Naive thymus-derived CD4-positive, alpha-beta T cell (primary cell): ENCODE results near the gene KDELR3. TPM values are rescaled to one million over a fixed set of nuclear protein-coding genes. Genes with fewer than 3 reads are reported as not detected.
A peak's percentile ranks its signal among the peaks of the same experiment; 100 is the strongest.

Experiments used
- ATAC-seq: fragments of 150-1000 bp; cut with Tn5 transposase; 2 replicates; pipeline ENCODE4 v1.10.0; 2021; ENCODE audit warnings: mild to moderate bottlenecking, moderate library complexity
- CTCF ChIA-PET: fragments of 350-600 bp; sonication (Branson Sonifier 250); formaldehyde crosslinking; loops from one replicate; lab custom pipeline; 2021; ENCODE audit warnings: antibody characterized with exemption; lab: Charles Lee
- POLR2A ChIA-PET: fragments of 350-600 bp; sonication (Branson Sonifier 250); formaldehyde crosslinking; loops from one replicate; lab custom pipeline; 2021; ENCODE audit warnings: antibody characterized with exemption, inconsistent platforms; lab: Charles Lee
- DNase-seq, 9 donors: peaks; one replicate each; pipeline versions ENCODE4 v3.0.0 to v3.0.0-alpha.2; 2020 to 2022; ENCODE audit warnings: mixed read lengths in 1 of 9
- H3K27ac ChIP-seq: one replicate; pipeline ENCODE4 v1.7.0; 2013; ENCODE audit warnings: mild to moderate bottlenecking, low read depth, low read length, moderate library complexity
- H3K27me3 ChIP-seq, 2 donors: one replicate each; pipeline ENCODE4 v1.7.0; 2013; ENCODE audit warnings: low read length in 2 of 2, mild to moderate bottlenecking in 2 of 2, moderate library complexity in 2 of 2; ENCODE audit not compliant: control insufficient read depth in 2 of 2, insufficient read depth in 2 of 2
- H3K36me3 ChIP-seq, 3 experiments: 1 replicate in 2 of 3; 2 replicates in 1 of 3; pipeline ENCODE4 v1.7.0; 2013; ENCODE audit warnings: low read length in 3 of 3, mild to moderate bottlenecking in 3 of 3, moderate library complexity in 1 of 3; ENCODE audit not compliant: insufficient read depth in 3 of 3, control insufficient read depth in 2 of 3
- H3K4me1 ChIP-seq, 2 donors: one replicate each; pipeline ENCODE4 v1.7.0; 2013; ENCODE audit warnings: low read length in 2 of 2, mild to moderate bottlenecking in 2 of 2, moderate library complexity in 1 of 2; ENCODE audit not compliant: control insufficient read depth in 2 of 2, insufficient read depth in 2 of 2
- H3K4me3 ChIP-seq: 2 replicates; pipeline ENCODE4 v1.7.0; 2013; ENCODE audit warnings: mild to moderate bottlenecking, low read length
- H3K9me3 ChIP-seq, 3 experiments: 1 replicate in 2 of 3; 2 replicates in 1 of 3; pipeline ENCODE4 v1.7.0; 2013; ENCODE audit warnings: low read length in 3 of 3; ENCODE audit not compliant: control insufficient read depth in 2 of 3
- H3K27ac Mint-ChIP-seq, 9 donors: one replicate each; pipeline ENCODE4 v1.8.0; 2020 to 2022; ENCODE audit warnings: mixed read lengths in 9 of 9, mild to moderate bottlenecking in 8 of 9, moderate library complexity in 5 of 9, inconsistent platforms in 2 of 9
- H3K27me3 Mint-ChIP-seq, 5 donors: one replicate each; pipeline ENCODE4 v1.8.0; 2021 to 2022; ENCODE audit warnings: mixed read lengths in 5 of 5, mild to moderate bottlenecking in 1 of 5
- H3K36me3 Mint-ChIP-seq, 5 donors: one replicate each; pipeline ENCODE4 v1.8.0; 2020 to 2022; ENCODE audit warnings: mixed read lengths in 5 of 5, mild to moderate bottlenecking in 3 of 5, inconsistent platforms in 1 of 5
- H3K4me1 Mint-ChIP-seq, 7 donors: one replicate each; pipeline ENCODE4 v1.8.0; 2020 to 2022; ENCODE audit warnings: mixed read lengths in 7 of 7, mild to moderate bottlenecking in 3 of 7, inconsistent platforms in 1 of 7
- H3K4me3 Mint-ChIP-seq, 10 donors: one replicate each; pipeline ENCODE4 v1.8.0; 2020 to 2022; ENCODE audit warnings: mild to moderate bottlenecking in 10 of 10, mixed read lengths in 10 of 10, moderate library complexity in 6 of 10, inconsistent platforms in 2 of 10
- H3K9me3 Mint-ChIP-seq, 11 donors: one replicate each; pipeline ENCODE4 v1.8.0; 2020 to 2022; ENCODE audit warnings: mixed read lengths in 11 of 11, mild to moderate bottlenecking in 4 of 11, inconsistent platforms in 1 of 11, moderate library complexity in 1 of 11
- intact Hi-C, 2 donors: fragments of 100-400 bp; cut with micrococcal nuclease; formaldehyde crosslinking; loops; one replicate each; pipeline ENCODE4 v1.15.1; 2023
- polyA plus RNA-seq, 2 donors: library from polyadenylated mRNA; unstranded; fragments of 300-500 nt; fragmentation: Illumina TruSeq; gene quantifications; one replicate each; pipeline ENCODE4 v1.2.3, GENCODE V29; 2021
- total RNA-seq, 6 experiments: library from RNA in 5 of 6; stranded (reverse) in 5 of 6; gene quantifications; 1 replicate in 5 of 6; 2 replicates in 1 of 6; pipeline ENCODE4 v1.2.3 and lab custom pipeline; 2021 to 2026

The KDELR3 gene
- total and polyA plus RNA-seq, 7 experiments from 2014 or later = 0.80 TPM; not detected in 6

DNA sequence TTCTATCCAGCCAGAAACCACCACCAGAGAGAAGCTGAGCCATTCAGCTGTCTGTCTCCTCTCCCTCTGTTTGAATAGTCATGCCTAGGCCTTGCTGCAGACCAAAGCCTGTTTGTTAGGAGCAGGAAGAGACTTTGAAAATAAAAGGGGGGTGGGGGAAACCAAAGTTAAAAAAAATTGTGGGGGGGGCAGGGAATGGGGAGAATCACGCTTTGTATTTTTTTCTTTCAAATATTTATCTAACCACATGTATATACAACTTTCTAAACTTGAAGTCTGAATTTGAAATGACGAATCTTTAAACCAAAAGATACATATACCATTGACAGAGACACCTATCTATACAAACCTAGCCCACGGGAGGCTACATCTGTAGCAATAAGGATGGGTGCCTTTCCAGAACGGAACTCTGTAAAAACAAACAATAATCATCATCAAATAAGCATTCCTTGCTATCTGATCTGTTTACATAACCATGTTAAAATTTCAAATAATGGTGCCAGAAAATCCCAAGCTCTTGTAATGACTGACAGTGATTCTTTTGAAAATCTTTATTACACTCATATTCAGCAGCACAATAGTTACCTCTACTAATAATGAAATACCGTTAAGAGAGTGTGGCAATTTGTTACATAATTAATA lies 23.9 kb downstream of the KDELR3 start:
- Mint-ChIP-seq H3K27ac (peak overlapping the region in 2 of 9 donors; percentile 45 to 52), H3K27me3 (no peaks in the 10 kb centered on the region), H3K4me3 (no peak overlapping the region), H3K36me3 (peaks cover 17 to 61% (median 41%) of the 10 kb centered on the region in 5 donors), H3K4me1 (peaks cover 12 to 73% (median 59%) of the 10 kb centered on the region in 7 donors), H3K9me3 (peaks cover 0 to 2% (median 0%) of the 10 kb centered on the region in 11 donors)
- Histone ChIP-seq H3K9me3 (no peaks in the 10 kb centered on the region), H3K4me1 (peaks cover 8 to 18% of the 10 kb centered on the region in 2 donors), H3K4me3 (no peak overlapping the region), H3K36me3 (peaks cover 48 to 94% (median 93%) of the 10 kb centered on the region in 3 experiments), H3K27ac (no peak overlapping the region), H3K27me3 (no peaks in the 10 kb centered on the region)
- ATAC-seq (no peak), DNase-seq (no peak)
- ChIA-PET CTCF (interaction anchor here (0.6 to 1.0 kb wide), 4 partner anchors 10 to 91 kb away, joined by 3 read pairs; no protein-coding TSS in a partner anchor), POLR2A (interaction anchor here (0.6 to 3.5 kb wide), 5 partner anchors 11 to 1491 kb away, joined by 3 to 16 read pairs (median 3); no protein-coding TSS in a partner anchor)
- intact Hi-C loops = loop anchor here in 1 of 2 donors (2.0 kb wide), 1 partner anchor 15 kb away; the partner anchor contains the start of gene DDX17

DNA sequence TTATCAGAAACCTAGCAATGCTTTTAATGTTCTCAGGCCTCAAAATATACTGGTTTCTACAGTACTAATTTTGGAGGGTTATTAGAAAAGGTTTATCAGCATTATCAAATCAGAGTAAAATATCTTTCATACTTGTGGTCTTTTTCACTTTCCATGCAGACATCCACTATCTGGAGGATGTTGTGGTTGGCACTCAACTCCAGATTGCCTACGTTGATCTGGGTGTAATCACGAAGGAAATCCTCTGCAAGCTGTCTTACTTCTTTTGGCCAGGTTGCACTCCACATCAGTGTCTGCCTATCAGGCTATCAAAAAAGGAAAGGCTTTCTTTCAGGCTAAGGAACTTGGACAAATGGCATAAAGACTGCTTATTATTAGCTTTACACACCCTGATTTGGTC lies 26.6 kb downstream of the KDELR3 start:
- H3K4me1 ChIP-seq = peaks cover 16 to 28% of the 10 kb centered on the region in 2 donors
- H3K9me3 Mint-ChIP-seq = no peaks in the 10 kb centered on the region
- H3K4me1 Mint-ChIP-seq = peaks cover 13 to 77% (median 61%) of the 10 kb centered on the region in 7 donors
- H3K27ac ChIP-seq = peak overlapping the region; percentile 15
- H3K4me3 ChIP-seq = no peak overlapping the region
- H3K27me3 ChIP-seq = no peaks in the 10 kb centered on the region
- DNase-seq (no peak), ATAC-seq (no peak)
- intact Hi-C loops = no loop called here
- peaks cover 65 to 96% (median 92%) of the 10 kb centered on the region in 3 experiments for H3K36me3 ChIP-seq
- no peaks in the 10 kb centered on the region for H3K27me3 Mint-ChIP-seq
- H3K36me3 Mint-ChIP-seq = peaks cover 13 to 59% (median 49%) of the 10 kb centered on the region in 5 donors
- ChIA-PET POLR2A (interaction anchor here (1.2 to 1.8 kb wide), 2 partner anchors 13 kb away, joined by 5 to 8 read pairs; no protein-coding TSS in a partner anchor), CTCF (no interaction called here)
- peak overlapping the region in 2 of 10 donors; percentile 37 to 42 for H3K4me3 Mint-ChIP-seq
- no peaks in the 10 kb centered on the region for H3K9me3 ChIP-seq
- peak overlapping the region in 5 of 9 donors; percentile 28 to 73 (median 36) for H3K27ac Mint-ChIP-seq

DNA sequence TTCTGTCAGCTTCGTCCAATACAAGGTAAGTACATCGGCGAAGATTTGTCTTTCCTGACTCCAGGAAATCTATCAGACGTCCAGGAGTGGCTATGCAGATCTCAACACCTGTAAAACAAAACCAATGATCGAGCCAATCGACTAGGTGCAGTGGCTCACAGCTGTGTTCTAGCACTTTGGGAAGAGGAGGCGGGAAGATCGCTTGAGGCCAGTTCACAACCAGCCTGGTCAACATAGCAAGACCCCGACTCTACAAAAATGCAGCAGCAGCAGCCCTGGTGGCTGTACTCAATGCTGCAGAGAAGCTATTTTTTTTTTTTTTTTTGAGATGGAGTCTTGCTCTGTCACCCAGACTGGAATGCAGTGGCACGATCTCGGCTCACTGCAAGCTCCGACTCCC lies 27.0 kb downstream of the KDELR3 start:
- H3K36me3 ChIP-seq = peaks cover 60 to 94% (median 92%) of the 10 kb centered on the region in 3 experiments
- Mint-ChIP-seq H3K27ac (peak overlapping the region in 4 of 9 donors; percentile 28 to 73 (median 38)), H3K9me3 (no peaks in the 10 kb centered on the region), H3K36me3 (peaks cover 15 to 57% (median 46%) of the 10 kb centered on the region in 5 donors), H3K4me3 (peak overlapping the region in 2 of 10 donors; percentile 37 to 42), H3K4me1 (peaks cover 16 to 76% (median 59%) of the 10 kb centered on the region in 7 donors), H3K27me3 (no peaks in the 10 kb centered on the region)
- H3K27ac ChIP-seq = peak overlapping the region; percentile 15
- no peaks in the 10 kb centered on the region for H3K27me3 ChIP-seq
- no peak overlapping the region for H3K4me3 ChIP-seq
- H3K9me3 ChIP-seq = no peaks in the 10 kb centered on the region
- intact Hi-C loops = no loop called here
- ATAC-seq (no peak), DNase-seq (no peak)
- peaks cover 16 to 29% of the 10 kb centered on the region in 2 donors for H3K4me1 ChIP-seq
- ChIA-PET CTCF (no interaction called here), POLR2A (interaction anchor here (1.2 to 1.8 kb wide), 2 partner anchors 12 to 13 kb away, joined by 5 to 8 read pairs; no protein-coding TSS in a partner anchor)

GRCh38 chr22:38497869-38498268 lies 30.0 kb downstream of the KDELR3 start:
- DNase-seq (no peak), ATAC-seq (no peak)
- Histone ChIP-seq H3K4me3 (no peak overlapping the region), H3K4me1 (peaks cover 34 to 51% of the 10 kb centered on the region in 2 donors), H3K9me3 (no peaks in the 10 kb centered on the region), H3K27me3 (no peaks in the 10 kb centered on the region), H3K27ac (no peak overlapping the region), H3K36me3 (peaks cover 54 to 81% (median 72%) of the 10 kb centered on the region in 3 experiments)
- intact Hi-C loops = no loop called here
- H3K27ac Mint-ChIP-seq = peak overlapping the region in 1 of 9 donors; percentile 14
- peaks cover 11 to 64% (median 42%) of the 10 kb centered on the region in 5 donors for H3K36me3 Mint-ChIP-seq
- peak overlapping the region in 1 of 10 donors; percentile 32 for H3K4me3 Mint-ChIP-seq
- no peaks in the 10 kb centered on the region for H3K27me3 Mint-ChIP-seq
- CTCF ChIA-PET = no interaction called here
- POLR2A ChIA-PET = interaction anchor here (1.1 kb wide), 1 partner anchor 19 kb away, joined by 4 read pairs; no protein-coding TSS in a partner anchor
- peaks cover 36 to 79% (median 64%) of the 10 kb centered on the region in 7 donors for H3K4me1 Mint-ChIP-seq
- H3K9me3 Mint-ChIP-seq = no peaks in the 10 kb centered on the region

DNA sequence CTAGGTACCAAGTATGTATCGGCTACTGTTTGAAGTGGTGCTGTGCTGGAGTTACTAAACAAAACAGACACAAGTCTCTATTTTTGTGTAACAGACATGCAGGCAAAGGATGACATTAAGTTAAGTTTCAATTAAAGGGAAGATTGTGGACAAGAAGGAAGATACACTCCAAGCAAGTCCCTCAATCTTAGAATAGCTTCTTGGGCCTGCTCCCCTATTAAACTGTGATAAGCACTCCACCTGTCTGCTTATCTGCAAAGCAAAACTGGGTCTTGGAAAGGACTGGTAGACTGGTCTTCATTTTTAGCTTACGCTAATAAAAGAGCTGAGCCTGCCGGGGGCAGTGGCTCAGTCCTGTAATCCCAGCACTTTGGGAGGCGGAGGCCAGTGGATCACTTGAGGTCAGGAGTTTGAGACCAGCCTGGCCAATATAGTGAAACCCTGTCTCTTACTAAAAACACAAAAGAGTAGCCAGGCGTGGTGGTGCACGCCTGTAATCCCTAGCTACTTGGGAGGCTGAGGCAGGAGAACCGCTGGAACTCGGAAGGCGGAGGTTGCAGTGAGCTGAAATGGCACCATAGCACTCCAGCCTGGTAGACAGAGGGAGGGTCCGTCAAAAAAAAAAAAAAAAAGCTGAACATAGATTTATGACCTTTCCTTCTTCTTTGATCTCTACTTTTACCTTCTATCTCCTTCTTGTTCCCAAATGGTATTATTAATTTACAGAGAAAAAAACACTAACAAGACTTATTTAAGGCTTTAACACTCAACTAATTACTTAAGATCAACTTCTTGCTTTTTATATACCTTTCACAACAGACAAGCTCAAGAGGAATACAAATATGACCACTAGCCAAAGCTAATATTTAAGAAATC lies 34.1 kb downstream of the KDELR3 start:
- Histone ChIP-seq H3K27me3 (no peaks in the 10 kb centered on the region), H3K36me3 (peaks cover 21 to 45% (median 34%) of the 10 kb centered on the region in 3 experiments), H3K4me1 (peaks cover 45 to 48% of the 10 kb centered on the region in 2 donors), H3K9me3 (no peaks in the 10 kb centered on the region), H3K27ac (peak overlapping the region; percentile 100), H3K4me3 (peak overlapping the region; percentile 88)
- peaks cover 11 to 53% (median 37%) of the 10 kb centered on the region in 5 donors for H3K36me3 Mint-ChIP-seq
- CTCF ChIA-PET = interaction anchor here (0.5 to 1.9 kb wide), 5 partner anchors 10 to 911 kb away, joined by 3 to 9 read pairs (median 3); no protein-coding TSS in a partner anchor
- H3K4me3 Mint-ChIP-seq = peak overlapping the region; percentile 77 to 100 (median 96)
- peaks cover 46 to 75% (median 66%) of the 10 kb centered on the region in 7 donors for H3K4me1 Mint-ChIP-seq
- POLR2A ChIA-PET = interaction anchor here (0.6 to 2.7 kb wide), 10 partner anchors 9 to 1544 kb away, joined by 3 to 23 read pairs (median 4); no protein-coding TSS in a partner anchor
- intact Hi-C loops = loop anchor here (1.0 to 10.0 kb wide), 3 partner anchors 9 to 187 kb away; partner anchors contain the start of genes CSNK1E (in 1 of the 2) and TOMM22 (in 1 of the 2)
- peaks cover 0 to 4% (median 0%) of the 10 kb centered on the region in 5 donors for H3K27me3 Mint-ChIP-seq
- H3K27ac Mint-ChIP-seq = peak overlapping the region in 7 of 9 donors; percentile 62 to 100 (median 100)
- DNase-seq = no peak
- peaks cover 0 to 4% (median 0%) of the 10 kb centered on the region in 11 donors for H3K9me3 Mint-ChIP-seq
- no peak for ATAC-seq
